Breast epithelium (tissue), 4 donors: ENCODE measurements around the gene ISL2. TPM values are rescaled to one million over a fixed set of nuclear protein-coding genes. Genes with fewer than 3 reads are reported as not detected.

Experiments
- DNase-seq, 2 donors: peaks; one replicate each; pipeline ENCODE4 v3.0.0-alpha.2; 2019; ENCODE audit warnings: low spot score in 2 of 2
- H3K27ac ChIP-seq, 2 donors: fragments of 200-600 bp; sonication (generic) in 1 of 2; one replicate each; pipeline ENCODE4 v1.5.1; 2016 to 2019; ENCODE audit warnings: mild to moderate bottlenecking in 1 of 2
- H3K27me3 ChIP-seq, 2 donors: fragments of 200-600 bp; sonication (generic) in 1 of 2; one replicate each; pipeline versions ENCODE4 v1.5.1 to v1.6.0; 2017 to 2019; ENCODE audit warnings: control low read depth in 1 of 2, mild to moderate bottlenecking in 1 of 2
- H3K36me3 ChIP-seq: fragments of 200-600 bp; one replicate; pipeline ENCODE4 v1.5.1; 2019
- H3K4me1 ChIP-seq, 2 donors: fragments of 200-600 bp; sonication (generic); one replicate each; pipeline ENCODE4 v1.5.1; 2016 to 2019; ENCODE audit warnings: control low read depth in 1 of 2
- H3K4me3 ChIP-seq, 3 donors: fragments of 200-600 bp; sonication (generic); 1 replicate in 2 of 3; 2 replicates in 1 of 3; pipeline ENCODE4 v1.5.1; 2016 to 2019; ENCODE audit warnings: mild to moderate bottlenecking in 3 of 3, moderate library complexity in 2 of 3
- H3K9me3 ChIP-seq, 2 donors: fragments of 200-600 bp; sonication (generic) in 1 of 2; one replicate each; pipeline ENCODE4 v1.5.1; 2016 to 2019; ENCODE audit warnings: control low read depth in 1 of 2
- POLR2A ChIP-seq: fragments of 450-650 bp; IDR thresholded peaks from one replicate; pipeline ENCODE4 v1.6.1; 2016; ENCODE audit warnings: antibody characterized with exemption, mild to moderate bottlenecking, moderate library complexity
- POLR2AphosphoS5 ChIP-seq, 3 donors: sonication (generic); formaldehyde crosslinking; IDR thresholded peaks; one replicate each; pipeline ENCODE4 v1.6.1; 2017; ENCODE audit warnings: antibody characterized with exemption in 3 of 3
- intact Hi-C: fragments of 100-400 bp; cut with DNase I; formaldehyde crosslinking; loops from one replicate; pipeline ENCODE4 v1.15.1; 2023; ENCODE audit warnings: low total_unique reads
- total RNA-seq, 3 donors: library from RNA; depleted of rRNA; stranded (reverse); fragments of >200 nt; gene quantifications; one replicate each; pipeline ENCODE4 v1.1.0, GENCODE V29; 2016
- TF ChIP-seq, protein P1 (sequence below), 3 donors: fragments of 450-650 bp; IDR thresholded peaks; one replicate each; pipeline ENCODE4 v1.5.1; 2016 to 2017; ENCODE audit warnings: antibody characterized with exemption in 3 of 3, mild to moderate bottlenecking in 3 of 3, moderate library complexity in 3 of 3

ISL2 gene
- total RNA-seq, 3 donors from 2014 or later = 0.29 TPM; not detected in 2

DNA sequence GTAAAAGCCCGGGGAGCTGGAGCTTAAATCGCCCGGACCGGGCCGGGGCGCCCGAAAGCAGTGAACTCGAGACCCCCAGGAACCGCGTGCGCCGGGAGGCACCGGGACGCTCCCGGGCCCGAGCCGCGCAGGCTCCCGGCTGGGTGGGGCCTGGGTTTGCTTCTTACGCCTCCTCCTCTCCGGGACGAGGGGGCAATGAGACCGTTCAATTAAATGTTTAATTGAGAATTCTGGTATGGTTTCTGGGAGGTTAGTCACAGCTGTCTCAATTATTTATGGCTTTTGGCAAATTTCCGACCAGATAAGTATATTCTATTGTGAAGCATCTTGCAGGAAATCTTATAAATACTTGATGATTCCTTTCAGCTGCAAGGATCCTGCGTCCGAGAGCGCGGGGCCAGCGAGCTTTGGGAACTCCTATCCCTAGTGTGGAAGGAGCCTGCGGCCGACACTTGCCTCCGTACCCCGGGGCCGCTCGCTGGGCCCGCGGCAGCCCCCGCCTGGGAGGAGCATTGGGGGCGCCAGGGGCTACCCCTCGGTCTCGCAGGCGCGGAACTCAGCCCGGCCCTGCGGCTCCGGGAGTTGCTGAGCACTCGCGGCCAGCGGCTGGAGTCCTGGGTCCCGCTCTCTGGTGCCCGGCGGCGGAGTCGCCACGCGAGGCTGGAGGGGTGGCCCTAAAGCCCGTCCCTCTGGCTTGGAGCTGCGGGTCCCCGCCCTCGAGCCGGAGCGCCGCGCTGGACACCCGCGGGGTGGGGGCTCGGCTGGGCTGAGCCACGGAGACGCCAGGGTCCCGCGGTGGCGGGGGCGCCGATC lies 10.3 kb downstream of the ISL2 start:
- Histone ChIP-seq H3K27ac (no peak overlapping the region), H3K4me3 (peak overlapping the region; percentile 36 to 65 (median 40)), H3K4me1 (peaks cover 0 to 16% of the 10 kb centered on the region in 2 donors), H3K36me3 (no peaks in the 10 kb centered on the region), H3K9me3 (no peaks in the 10 kb centered on the region), H3K27me3 (peaks cover 17 to 66% of the 10 kb centered on the region in 2 donors)
- no peak for DNase-seq
- intact Hi-C loops = no loop called here
- no peak for TF ChIP-seq POLR2A
- TF ChIP-seq, protein P1, sequence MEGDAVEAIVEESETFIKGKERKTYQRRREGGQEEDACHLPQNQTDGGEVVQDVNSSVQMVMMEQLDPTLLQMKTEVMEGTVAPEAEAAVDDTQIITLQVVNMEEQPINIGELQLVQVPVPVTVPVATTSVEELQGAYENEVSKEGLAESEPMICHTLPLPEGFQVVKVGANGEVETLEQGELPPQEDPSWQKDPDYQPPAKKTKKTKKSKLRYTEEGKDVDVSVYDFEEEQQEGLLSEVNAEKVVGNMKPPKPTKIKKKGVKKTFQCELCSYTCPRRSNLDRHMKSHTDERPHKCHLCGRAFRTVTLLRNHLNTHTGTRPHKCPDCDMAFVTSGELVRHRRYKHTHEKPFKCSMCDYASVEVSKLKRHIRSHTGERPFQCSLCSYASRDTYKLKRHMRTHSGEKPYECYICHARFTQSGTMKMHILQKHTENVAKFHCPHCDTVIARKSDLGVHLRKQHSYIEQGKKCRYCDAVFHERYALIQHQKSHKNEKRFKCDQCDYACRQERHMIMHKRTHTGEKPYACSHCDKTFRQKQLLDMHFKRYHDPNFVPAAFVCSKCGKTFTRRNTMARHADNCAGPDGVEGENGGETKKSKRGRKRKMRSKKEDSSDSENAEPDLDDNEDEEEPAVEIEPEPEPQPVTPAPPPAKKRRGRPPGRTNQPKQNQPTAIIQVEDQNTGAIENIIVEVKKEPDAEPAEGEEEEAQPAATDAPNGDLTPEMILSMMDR (IDR thresholded peaks at IDR 0.05) = no peak
- no peak for TF ChIP-seq POLR2AphosphoS5 (IDR thresholded peaks at IDR 0.05)

DNA sequence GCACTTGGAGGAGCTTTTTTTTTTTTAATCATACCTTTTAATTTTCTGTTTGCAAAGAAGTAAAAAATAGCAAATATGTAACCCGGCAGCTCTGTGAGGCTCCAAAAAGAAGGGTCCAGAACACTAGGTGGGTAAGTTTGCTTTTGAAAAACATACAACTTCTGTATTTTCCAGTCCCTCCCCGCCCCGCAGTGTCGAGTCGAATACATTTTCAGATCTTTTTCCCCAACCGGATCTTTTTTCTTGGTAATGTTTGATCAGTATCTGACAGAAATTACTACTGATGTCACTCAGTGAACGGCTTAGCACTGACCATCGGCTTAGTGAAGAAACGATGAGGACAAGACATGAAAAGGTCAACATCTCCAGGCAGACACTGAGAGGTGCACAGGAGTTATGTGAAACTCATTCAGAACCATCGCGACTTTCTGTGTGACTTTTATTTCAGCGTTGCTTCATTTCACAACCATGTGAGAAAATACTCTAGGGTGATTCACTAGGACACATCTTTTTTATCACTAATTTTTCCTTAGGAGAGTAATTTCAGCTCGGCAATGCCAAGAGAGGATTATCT lies 11.0 kb downstream of the ISL2 start:
- no peak overlapping the region for H3K4me3 ChIP-seq
- TF ChIP-seq, protein P1 (IDR thresholded peaks at IDR 0.05) = no peak
- TF ChIP-seq POLR2A (no peak), POLR2AphosphoS5 (IDR thresholded peaks at IDR 0.05) (no peak)

DNA sequence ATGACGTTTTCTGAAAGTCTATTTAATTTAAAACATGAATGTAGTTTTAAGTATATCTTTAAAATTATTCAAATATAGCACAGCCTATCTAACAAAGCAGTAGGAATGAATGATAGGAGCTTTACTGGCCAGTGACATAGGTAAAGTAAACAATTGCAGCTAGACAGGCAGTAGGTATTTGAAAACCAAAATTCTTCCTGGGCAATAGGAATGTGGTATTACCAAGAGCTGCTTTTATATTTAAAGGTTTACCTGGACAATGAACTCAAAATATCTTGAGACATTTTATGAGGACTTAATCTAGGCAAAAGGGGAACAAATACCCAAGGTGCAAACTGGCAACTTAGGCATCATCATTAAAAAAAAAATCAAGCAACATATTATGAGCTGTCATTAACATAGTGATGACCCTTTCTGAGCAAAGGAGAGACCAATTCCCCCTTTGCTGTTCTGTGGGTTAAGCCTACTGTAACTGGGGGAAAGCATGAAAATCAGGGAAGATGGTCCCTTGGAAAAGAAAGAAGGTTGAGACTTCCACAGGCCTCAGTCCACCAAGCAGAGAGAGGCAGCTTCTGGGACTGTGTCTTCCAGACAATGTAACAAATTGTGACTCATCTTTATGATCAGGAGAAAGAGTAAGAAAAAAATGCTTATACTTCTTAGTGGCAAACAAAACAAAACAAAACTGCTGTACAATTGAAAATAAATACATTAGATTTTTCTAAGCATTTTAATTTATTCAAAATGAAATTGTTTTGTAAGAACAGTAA lies 12.9 kb downstream of the ISL2 start:
- Histone ChIP-seq H3K9me3 (no peaks in the 10 kb centered on the region), H3K4me3 (no peak overlapping the region), H3K27ac (no peak overlapping the region), H3K27me3 (peaks cover 6 to 40% of the 10 kb centered on the region in 2 donors), H3K36me3 (no peaks in the 10 kb centered on the region), H3K4me1 (peaks cover 0 to 9% of the 10 kb centered on the region in 2 donors)
- intact Hi-C loops = no loop called here
- TF ChIP-seq POLR2A (no peak), POLR2AphosphoS5 (IDR thresholded peaks at IDR 0.05) (no peak)
- TF ChIP-seq, protein P1 (IDR thresholded peaks at IDR 0.05) = no peak
- DNase-seq = no peak

More for the DNA sequence above, 11.0 kb downstream of the ISL2 start:
- Histone ChIP-seq H3K27me3 (peaks cover 11 to 59% of the 10 kb centered on the region in 2 donors), H3K9me3 (no peaks in the 10 kb centered on the region), H3K36me3 (no peaks in the 10 kb centered on the region), H3K4me1 (peaks cover 0 to 12% of the 10 kb centered on the region in 2 donors), H3K27ac (no peak overlapping the region)
- intact Hi-C loops = no loop called here
- no peak for DNase-seq

DNA sequence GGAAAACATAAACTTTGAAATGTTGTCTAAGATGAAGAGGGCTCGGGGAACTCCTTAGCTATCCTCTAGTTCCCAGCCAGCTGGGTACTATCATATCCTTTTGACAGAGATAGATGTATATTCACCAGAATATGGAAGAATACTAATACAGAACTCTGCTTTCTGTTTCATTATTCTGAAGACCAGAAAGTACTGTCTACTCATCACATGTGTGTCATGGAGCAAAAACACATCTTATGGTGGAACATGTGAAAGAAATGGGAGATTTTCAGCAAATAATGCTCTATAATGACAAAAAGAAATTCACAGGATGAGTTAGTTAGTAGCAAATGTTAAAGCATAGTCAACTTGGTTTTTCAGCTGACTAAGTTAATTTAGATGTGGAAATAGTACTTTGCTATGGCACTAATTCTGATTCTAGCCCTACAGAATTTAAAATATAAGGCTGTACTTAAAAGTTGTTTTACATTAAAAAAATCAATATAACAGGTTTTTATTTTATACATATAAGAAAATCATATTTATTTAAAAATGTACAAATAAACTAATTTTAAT lies 16.5 kb downstream of the ISL2 start:
- Histone ChIP-seq H3K27ac (no peak overlapping the region), H3K27me3 (peaks cover 0 to 4% of the 10 kb centered on the region in 2 donors), H3K36me3 (no peaks in the 10 kb centered on the region), H3K4me3 (no peak overlapping the region), H3K9me3 (no peaks in the 10 kb centered on the region), H3K4me1 (no peaks in the 10 kb centered on the region)
- TF ChIP-seq, protein P1 (IDR thresholded peaks at IDR 0.05) = no peak
- TF ChIP-seq POLR2A = no peak
- TF ChIP-seq POLR2AphosphoS5 (IDR thresholded peaks at IDR 0.05) = no peak
- intact Hi-C loops = no loop called here
- no peak for DNase-seq
